LoVo (cell line): ENCODE data around the gene MIOS.
"Not testable (repeated sequence)": the region's sequence is repeated elsewhere in the genome, so short reads cannot be mapped to it uniquely, and the experiment has no call there.

Experiments
- DNase-seq: peaks from one replicate; pipeline ENCODE4 v3.0.0-alpha.2; 2016; ENCODE audit warnings: low spot score

Gene MIOS

DNA sequence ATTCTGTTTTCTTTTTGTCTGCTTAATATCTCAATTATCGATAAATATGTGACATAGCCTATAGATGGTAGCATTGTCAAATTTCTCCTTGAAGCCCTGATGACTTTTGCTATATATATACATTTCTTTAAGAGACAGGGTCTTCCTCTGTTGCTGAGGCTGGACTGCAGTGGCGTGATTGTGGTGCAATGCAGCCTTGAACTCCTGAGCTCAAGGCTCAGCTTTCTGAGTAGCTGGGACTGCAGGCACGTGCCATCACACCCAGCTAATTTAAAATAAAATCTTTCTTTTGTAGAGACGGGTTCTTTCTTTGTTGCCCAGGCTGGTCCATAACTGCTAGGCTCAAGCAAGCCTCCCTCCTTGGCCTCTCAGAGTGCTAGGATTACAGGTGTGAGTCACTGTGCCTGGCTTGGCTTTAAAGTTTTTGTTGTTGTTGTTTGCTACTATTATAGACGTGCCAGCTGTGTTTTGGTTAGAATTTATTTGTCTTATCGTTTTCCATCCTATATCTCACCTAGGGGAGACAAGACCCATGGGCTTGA is 80.9 kb downstream of the MIOS start:
- no peak for DNase-seq

DNA sequence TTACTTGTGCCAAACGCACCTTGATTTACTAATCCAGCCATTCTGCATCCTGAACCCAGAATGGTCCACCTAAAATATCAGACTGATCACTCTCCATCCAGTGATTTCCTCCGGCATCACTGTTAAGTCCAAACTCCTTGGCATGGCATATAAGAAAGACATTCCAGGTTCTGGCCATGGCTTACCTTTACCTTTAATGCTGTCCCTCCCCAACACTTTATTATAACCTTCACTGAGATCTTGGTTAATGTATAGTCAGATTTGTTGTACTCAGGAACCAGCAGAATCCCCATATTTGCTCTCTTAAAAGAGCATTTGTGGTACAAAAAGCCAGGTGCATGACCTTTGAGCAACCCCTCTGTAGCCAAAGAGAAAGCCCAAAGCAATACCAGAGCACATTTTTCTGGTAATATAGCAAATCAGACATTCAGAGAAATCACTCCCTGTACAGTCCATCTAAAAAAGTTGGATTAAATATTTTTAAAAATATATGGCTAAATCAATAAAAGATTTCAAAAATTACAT is 84.1 kb downstream of the MIOS start:
- DNase-seq = no peak

DNA sequence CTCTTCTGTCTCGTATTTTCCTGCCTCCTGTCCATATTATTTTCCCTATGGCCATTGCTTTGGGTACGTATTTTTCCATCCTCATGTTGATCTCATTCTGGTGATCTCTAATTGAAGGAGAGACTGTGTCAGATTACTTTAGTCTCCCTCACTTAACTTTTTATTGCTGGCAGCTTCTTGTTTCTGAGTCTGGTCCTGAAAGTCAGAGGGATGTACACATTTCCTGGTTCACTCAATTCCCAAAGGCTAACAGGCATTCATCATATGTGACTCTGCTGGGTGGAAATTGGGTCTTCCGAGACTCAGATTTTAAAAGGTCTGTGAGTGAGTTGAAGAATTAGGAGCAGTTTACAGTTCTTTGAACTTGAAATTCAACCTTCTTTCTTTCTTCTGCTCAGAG is 84.8 kb downstream of the MIOS start:
- no peak for DNase-seq

DNA sequence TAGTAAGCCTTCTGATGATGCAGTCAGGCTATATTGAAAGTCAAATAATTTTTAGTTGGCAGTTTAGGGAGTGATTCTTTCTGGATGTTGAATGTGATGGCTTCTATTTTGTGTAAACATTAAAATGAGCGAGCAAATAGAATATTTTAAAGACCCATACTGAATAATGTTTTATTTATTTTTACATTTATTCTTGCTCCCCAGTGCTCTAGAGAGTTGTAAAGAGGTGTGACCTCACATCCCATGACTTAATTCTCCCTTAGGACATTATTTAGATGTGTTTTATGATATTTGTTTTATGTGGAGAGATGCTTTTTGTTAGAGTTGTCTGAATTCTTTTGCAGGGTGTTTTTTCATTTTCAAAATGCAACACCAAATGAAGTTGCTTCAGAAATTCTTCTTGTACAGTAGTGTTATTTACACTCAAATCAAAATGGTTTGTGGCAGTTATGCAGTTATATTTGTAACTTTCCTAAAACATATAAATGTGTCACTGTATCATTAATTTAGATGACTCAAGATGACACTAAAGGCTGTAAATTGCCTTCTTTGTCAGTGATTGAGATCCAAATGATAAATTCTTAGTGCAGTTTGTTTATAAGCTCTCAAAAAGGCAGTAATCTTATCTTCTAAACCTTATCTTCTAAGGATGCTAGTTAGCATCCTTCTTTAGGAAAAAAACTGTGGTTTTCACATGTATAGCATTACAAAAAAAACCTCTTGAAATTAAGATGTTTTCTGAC is 86.3 kb downstream of the MIOS start:
- DNase-seq = no peak

DNA sequence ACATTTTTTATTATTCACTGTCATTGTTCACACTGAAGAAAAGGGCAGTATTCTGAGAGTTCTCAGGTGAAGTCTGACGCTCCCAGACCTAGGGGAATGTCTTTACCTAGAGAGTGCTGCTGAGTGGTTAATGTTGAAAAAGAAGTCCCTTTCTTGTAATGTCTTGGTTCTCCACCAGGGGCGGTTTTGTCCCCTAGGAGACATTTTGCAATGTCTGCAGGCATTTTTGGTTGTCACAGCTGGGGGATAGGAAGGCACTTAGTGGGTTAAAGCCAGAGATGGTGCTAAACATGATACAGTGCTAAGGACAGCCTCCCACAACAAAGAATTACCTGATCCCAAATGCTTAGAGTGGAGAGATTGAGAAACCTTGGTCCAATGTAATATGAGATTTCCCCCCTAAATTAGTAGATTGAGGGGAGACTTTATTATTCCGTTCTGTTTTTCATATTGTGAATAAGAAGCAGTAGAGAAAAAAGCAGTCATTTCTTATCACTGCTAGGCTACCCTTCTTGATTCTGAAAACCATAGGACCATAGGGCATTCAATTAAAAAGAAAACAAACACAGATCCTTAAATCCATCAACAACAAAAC is 87.0 kb downstream of the MIOS start:
- peak; percentile 25 for DNase-seq

DNA sequence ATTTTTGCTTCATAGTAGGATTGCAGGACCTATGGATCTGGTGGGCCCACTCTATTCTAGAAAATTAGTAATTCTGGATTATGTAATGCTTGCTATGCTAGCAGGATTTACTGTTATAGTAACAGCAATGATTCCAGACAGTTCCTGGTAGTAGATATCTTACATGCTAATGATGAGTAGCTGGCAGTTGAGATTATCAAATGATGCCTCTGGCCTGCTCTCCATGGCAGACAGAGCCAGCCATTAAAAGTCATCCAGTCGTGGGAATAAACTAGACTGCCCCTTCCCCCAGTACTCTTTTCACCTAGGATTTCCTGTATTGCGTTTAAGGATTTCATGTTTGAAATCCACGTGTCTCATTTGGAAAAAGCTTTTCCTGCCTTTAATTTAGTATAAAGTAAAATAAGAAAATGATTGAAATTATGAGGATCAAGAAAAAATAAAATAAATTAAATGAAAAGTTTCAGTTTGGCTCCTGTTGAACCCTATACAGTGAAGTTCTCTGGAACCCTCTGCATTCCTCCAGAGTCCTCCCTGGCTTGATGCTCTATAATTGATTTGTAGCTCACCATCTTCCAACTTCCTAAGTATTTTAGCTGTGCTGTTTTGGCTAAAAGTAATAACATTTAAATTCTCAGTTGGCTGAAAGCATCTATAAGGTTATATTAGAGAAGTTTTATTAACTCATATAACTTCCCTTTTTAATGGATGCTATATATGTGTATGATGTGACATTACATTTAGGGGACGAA is 88.5 kb downstream of the MIOS start:
- DNase-seq = no peak

DNA sequence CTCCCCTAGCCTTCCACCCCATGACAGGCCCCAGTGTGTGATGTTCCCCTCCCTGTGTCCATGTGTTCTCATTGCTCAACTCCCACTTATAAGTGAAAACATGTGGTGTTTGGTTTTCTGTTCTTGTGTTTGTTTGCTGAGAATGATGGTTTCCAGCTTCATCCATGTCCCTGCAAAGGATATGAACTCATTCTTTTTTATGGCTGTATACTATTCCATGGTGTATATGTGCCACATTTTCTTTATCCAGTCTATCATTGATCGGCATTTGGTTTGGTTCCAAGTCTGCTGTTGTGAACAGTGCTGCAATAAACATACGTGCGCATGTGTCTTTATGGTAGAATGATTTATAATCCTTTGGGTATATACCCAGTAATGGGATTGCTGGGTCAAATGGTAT is 89.8 kb downstream of the MIOS start:
- not testable (repeated sequence) for DNase-seq
